HL-60 (cell line): ENCODE results near the gene APOM.

Source experiments
- GABPA ChIP-seq: IDR thresholded peaks from 2 replicates; pipeline ENCODE4 v1.6.1; 2012; ENCODE audit warnings: low read depth
- POLR2AphosphoS5 ChIP-seq: IDR thresholded peaks from 2 replicates; pipeline ENCODE4 v1.6.1; 2012; ENCODE audit warnings: low read depth
- SPI1 ChIP-seq: IDR thresholded peaks from 2 replicates; pipeline ENCODE4 v1.6.1; 2012; ENCODE audit warnings: low read depth, mild to moderate bottlenecking, borderline replicate concordance
- TF ChIP-seq, protein P1 (sequence below): IDR thresholded peaks from one replicate; pipeline ENCODE4 v1.5.1; 2011; ENCODE audit warnings: low read length, control low read depth, inconsistent platforms; ENCODE audit not compliant: insufficient read depth
- TF ChIP-seq, protein P2 (sequence below): IDR thresholded peaks from 2 replicates; pipeline ENCODE4 v1.6.1; 2012; ENCODE audit warnings: low read depth; ENCODE audit not compliant: insufficient replicate concordance

DNA sequence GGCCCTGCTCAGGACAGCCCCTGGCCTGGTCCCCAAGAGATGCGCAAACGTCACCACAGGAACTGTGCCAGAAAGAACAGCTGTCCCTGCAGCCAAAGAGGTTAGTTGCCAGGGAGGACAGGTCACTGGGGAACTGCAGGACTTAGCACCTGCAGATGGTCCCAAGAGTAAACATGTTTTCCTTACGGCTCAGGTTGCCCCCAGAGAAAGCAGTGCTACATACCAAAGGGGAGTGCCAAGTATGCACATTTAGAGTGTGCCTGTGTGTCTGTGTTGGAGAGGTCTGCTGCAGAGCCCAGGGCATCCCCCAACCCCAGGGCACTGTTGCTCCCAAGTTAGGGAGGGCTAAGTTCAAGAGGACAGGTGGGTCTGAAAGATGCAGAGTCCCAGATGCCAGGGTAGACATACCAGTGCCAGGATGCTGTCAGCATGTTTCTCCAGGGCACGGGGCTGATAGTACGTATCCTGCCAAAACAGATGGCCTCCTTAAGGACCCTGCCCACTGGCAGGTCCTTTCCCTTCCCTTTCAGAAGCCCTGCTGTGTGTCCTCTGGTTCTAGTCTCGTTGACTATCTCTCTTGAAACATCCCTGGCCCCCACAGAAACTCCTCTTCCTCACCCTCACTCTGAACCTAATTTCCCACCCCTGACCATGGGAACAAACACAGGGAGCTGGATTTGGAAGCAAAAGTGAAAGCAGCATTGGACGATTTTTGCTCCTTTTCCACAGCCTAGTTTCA, 46.1 kb downstream of the APOM start:
- TF ChIP-seq, protein P1, sequence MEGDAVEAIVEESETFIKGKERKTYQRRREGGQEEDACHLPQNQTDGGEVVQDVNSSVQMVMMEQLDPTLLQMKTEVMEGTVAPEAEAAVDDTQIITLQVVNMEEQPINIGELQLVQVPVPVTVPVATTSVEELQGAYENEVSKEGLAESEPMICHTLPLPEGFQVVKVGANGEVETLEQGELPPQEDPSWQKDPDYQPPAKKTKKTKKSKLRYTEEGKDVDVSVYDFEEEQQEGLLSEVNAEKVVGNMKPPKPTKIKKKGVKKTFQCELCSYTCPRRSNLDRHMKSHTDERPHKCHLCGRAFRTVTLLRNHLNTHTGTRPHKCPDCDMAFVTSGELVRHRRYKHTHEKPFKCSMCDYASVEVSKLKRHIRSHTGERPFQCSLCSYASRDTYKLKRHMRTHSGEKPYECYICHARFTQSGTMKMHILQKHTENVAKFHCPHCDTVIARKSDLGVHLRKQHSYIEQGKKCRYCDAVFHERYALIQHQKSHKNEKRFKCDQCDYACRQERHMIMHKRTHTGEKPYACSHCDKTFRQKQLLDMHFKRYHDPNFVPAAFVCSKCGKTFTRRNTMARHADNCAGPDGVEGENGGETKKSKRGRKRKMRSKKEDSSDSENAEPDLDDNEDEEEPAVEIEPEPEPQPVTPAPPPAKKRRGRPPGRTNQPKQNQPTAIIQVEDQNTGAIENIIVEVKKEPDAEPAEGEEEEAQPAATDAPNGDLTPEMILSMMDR, result no peak
- TF ChIP-seq SPI1 (no peak), POLR2AphosphoS5 (no peak), GABPA (no peak)
- TF ChIP-seq, protein P2, sequence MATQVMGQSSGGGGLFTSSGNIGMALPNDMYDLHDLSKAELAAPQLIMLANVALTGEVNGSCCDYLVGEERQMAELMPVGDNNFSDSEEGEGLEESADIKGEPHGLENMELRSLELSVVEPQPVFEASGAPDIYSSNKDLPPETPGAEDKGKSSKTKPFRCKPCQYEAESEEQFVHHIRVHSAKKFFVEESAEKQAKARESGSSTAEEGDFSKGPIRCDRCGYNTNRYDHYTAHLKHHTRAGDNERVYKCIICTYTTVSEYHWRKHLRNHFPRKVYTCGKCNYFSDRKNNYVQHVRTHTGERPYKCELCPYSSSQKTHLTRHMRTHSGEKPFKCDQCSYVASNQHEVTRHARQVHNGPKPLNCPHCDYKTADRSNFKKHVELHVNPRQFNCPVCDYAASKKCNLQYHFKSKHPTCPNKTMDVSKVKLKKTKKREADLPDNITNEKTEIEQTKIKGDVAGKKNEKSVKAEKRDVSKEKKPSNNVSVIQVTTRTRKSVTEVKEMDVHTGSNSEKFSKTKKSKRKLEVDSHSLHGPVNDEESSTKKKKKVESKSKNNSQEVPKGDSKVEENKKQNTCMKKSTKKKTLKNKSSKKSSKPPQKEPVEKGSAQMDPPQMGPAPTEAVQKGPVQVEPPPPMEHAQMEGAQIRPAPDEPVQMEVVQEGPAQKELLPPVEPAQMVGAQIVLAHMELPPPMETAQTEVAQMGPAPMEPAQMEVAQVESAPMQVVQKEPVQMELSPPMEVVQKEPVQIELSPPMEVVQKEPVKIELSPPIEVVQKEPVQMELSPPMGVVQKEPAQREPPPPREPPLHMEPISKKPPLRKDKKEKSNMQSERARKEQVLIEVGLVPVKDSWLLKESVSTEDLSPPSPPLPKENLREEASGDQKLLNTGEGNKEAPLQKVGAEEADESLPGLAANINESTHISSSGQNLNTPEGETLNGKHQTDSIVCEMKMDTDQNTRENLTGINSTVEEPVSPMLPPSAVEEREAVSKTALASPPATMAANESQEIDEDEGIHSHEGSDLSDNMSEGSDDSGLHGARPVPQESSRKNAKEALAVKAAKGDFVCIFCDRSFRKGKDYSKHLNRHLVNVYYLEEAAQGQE, result no peak
